Astrocyte of the spinal cord (primary cell): ENCODE data around the gene CCSAP.
A peak's percentile ranks its signal among the peaks of the same experiment; 100 is the strongest.
"Not testable (repeated sequence)": the region's sequence is repeated elsewhere in the genome, so short reads cannot be mapped to it uniquely, and the experiment has no call there.

Source experiments
- DNase-seq: peaks from one replicate; pipeline ENCODE4 v3.0.0; 2011; ENCODE audit warnings: low read depth, low spot score
- H3K4me3 ChIP-seq: 2 replicates; pipeline ENCODE4 v1.5.1; 2011; ENCODE audit warnings: low read depth, mild to moderate bottlenecking, low read length, moderate library complexity
- in situ Hi-C: cut with HindIII; loops from 2 replicates; pipeline ENCODE4 v1.10.0; 2017; ENCODE audit warnings: low sequenced_read_pairs
- TF ChIP-seq, protein P1 (sequence below): IDR thresholded peaks from 2 replicates; pipeline ENCODE4 v1.5.1; 2012; ENCODE audit warnings: low read depth, mild to moderate bottlenecking, low read length, inconsistent platforms

Gene CCSAP

DNA sequence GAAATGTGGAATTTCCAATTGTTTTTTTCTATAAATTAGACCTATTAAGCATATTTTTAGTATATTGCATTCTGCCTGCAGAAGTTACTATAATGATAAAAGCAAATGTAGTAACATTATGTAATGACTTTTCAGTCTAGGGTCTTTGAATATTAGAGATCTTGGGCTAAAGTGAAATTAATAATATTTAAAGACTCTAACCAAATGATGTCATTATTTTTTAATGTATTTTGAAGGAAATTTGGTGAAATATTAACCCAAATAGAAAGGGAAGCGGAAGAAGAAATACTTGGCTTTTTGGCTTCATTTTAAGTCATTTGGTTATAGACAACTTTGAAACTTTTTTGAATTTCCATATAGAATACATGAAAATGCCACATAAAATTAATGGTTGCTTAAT is 45.1 kb downstream of the CCSAP start:
- DNase-seq = no peak
- TF ChIP-seq, protein P1, sequence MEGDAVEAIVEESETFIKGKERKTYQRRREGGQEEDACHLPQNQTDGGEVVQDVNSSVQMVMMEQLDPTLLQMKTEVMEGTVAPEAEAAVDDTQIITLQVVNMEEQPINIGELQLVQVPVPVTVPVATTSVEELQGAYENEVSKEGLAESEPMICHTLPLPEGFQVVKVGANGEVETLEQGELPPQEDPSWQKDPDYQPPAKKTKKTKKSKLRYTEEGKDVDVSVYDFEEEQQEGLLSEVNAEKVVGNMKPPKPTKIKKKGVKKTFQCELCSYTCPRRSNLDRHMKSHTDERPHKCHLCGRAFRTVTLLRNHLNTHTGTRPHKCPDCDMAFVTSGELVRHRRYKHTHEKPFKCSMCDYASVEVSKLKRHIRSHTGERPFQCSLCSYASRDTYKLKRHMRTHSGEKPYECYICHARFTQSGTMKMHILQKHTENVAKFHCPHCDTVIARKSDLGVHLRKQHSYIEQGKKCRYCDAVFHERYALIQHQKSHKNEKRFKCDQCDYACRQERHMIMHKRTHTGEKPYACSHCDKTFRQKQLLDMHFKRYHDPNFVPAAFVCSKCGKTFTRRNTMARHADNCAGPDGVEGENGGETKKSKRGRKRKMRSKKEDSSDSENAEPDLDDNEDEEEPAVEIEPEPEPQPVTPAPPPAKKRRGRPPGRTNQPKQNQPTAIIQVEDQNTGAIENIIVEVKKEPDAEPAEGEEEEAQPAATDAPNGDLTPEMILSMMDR = no peak
- in situ Hi-C loops = loop anchor here (25.0 kb wide), 1 partner anchor 190 kb away; no protein-coding TSS in a partner anchor
- H3K4me3 ChIP-seq = no peak overlapping the region

DNA sequence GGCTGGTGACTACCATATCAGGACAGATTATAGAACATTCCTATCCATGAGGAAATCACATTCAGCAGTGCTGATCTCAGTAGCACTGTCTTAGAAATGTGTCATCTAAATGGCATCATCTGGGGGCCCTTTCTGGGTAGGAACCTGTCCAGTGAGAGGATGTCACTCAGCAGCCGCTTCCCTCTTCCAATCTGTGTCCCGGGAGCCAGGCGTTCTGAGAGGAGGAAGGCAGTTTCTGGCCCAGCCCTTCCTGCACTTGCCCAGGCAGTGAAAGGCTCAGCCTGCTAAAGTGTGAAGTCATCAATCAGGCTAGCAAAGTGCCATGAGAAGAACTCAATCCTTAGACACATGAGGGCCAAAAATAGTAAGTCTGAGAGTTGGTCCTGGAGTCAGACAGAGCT is 46.3 kb downstream of the CCSAP start:
- no peak overlapping the region for H3K4me3 ChIP-seq
- TF ChIP-seq, protein P1 = no peak
- peak; percentile 41 for DNase-seq
- in situ Hi-C loops = loop anchor here (25.0 kb wide), 1 partner anchor 191 kb away; no protein-coding TSS in a partner anchor

DNA sequence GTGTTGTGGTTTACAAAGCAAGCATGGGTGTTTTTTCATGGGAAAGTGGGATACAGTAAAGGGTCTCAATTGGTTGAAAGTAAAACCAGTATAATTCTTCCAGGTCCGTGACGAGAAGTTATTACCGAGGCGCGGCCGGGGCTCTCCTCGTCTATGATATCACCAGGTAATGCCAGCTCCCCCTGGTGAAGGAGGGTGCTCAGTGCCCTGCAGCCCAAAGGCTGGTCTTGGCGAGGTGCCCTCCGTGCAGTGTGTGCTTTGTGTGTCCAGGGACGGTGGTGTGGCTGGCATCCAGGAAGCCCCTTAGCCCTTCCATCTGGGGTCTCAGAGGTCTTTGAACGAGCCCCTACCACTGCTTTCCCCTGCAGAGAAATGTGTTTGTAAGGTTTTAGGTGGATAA is 47.1 kb downstream of the CCSAP start:
- no peak overlapping the region for H3K4me3 ChIP-seq
- no peak for DNase-seq
- in situ Hi-C loops = loop anchor here (25.0 kb wide), 1 partner anchor 192 kb away; no protein-coding TSS in a partner anchor
- TF ChIP-seq, protein P1 = no peak

DNA sequence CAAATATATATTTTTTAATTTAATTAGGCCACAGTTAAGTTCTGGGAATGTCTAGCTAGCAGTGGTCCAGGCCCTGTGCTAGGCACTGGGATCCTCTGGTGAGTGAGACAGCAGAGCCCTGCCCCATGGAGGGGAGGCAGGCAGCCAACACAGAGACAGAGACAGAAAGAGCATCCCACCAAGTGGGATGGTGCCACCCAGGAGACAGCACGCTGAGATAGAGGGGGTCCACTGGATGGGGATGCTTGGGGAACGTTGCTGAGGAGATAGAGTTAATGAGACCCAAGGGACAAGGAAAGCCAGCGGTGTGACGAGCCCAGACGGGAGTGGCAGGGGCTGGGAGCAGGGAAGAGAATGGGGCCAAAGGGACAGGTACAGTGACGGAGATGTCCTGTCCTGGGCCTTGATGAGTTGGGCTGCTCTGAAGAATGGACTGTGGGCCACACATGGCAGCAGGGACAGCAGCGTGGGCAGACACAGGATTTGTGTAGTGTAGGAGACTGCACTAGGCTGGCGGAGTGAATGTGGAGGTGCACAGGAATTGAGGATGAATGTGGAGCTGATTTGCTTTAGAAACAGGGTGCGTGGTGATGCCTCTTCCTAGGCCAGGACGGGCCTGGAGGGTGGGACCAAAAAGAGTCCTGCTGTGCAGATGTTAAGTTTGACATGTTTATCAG is 49.2 kb downstream of the CCSAP start:
- DNase-seq = no peak
- H3K4me3 ChIP-seq = no peak overlapping the region
- TF ChIP-seq, protein P1 = no peak
- in situ Hi-C loops = loop anchor here (25.0 kb wide), 1 partner anchor 194 kb away; no protein-coding TSS in a partner anchor

DNA sequence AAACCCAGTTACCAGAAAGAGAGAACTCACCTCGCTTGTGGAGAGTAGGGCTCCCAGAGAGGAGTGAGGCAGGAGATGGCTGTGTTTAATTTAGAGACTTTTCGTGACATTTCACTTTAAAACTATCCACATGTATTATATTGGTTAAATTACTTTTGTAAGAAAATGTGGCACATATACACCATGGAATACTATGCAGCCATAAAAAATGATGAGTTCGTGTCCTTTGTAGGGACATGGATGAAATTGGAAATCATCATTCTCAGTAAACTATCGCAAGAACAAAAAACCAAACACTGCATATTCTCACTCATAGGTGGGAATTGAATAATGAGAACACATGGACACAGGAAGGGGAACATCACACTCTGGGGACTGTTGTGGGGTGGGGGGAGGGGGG is 51.2 kb downstream of the CCSAP start:
- H3K4me3 ChIP-seq, DNase-seq: not testable (repeated sequence)
- in situ Hi-C loops = loop anchor here (25.0 kb wide), 1 partner anchor 196 kb away; no protein-coding TSS in a partner anchor

DNA sequence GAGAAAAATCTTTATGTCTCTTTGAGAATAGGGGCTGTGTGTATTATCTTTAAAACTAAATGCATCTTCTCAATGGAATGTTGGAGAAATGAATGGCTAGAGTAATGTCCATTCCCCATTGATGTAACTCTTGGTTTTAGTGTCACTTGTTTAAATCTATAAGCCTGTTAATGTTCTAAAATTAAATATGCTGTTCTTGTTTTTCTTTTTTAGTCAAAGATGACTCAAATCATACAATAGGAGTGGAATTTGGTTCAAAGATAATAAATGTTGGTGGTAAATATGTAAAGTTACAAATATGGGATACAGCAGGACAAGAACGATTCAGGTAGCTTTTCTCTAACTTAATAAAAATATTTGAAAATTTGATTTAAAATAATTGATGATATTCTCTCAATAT is 54.3 kb downstream of the CCSAP start:
- no peak overlapping the region for H3K4me3 ChIP-seq
- no peak for DNase-seq
- TF ChIP-seq, protein P1 = no peak
- in situ Hi-C loops = loop anchor here (25.0 kb wide), 1 partner anchor 199 kb away; no protein-coding TSS in a partner anchor

DNA sequence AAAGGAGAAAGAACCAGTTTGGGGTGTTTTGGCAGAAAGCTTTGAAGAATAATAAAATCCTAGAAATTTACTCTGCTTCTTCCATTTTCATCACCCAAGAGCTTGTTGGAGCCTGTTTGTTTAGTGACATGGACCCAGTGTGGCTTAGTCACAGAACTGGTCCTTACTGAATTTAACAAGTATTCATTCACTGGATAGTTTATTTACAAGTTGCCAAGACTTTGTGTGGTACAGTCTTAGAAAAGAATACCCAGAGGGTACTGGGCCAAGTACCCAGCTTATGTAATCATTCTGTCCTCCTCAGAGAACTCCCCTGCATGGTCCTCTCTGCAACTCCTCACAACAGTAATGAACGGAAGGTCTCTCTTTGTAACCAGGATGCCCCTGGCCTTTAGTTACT is 55.6 kb downstream of the CCSAP start:
- in situ Hi-C loops = loop anchor here (25.0 kb wide), 1 partner anchor 200 kb away; no protein-coding TSS in a partner anchor
- H3K4me3 ChIP-seq = no peak overlapping the region
- TF ChIP-seq, protein P1 = no peak
- DNase-seq = no peak
